Measurements from ENCODE around the gene SUPT5H. TPM values are rescaled to one million over a fixed set of nuclear protein-coding genes. Genes with fewer than 3 reads are reported as not detected.

The SUPT5H gene
- total and polyA plus RNA-seq, 2 of the 4 experiments (the other 2 are of a cell fraction): 75.3 to 116 TPM

DNA sequence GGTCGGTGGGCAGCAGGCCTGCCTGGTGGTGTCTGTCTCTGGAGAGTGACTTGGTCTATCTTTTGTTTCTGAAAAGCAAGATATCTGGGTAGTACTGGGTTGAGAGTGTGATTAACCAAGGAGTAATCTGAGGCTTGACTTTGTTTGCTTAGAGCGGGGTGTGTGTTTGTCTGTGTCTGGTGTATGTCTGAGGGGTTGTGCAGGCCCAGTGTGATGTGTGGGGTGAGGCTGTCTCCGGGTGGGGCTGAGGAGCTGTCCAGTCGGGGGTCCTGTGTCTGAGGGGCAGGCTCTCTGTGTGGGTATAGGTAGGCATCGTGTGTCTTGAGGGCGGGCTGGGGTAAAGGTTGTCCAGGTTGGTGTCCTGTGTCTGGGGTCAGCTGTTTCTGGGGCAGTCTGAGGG, 24.2 kb downstream of the SUPT5H start:
- H3K14ac ChIP-seq (replicated peaks; ENCODE audit: low read depth, low read length): no peak overlapping the region
- no peak overlapping the region for H3K18ac ChIP-seq (ENCODE audit: low read depth, low read length)
- no peaks in the 10 kb centered on the region for H3K9me3 ChIP-seq (ENCODE audit: control insufficient read depth, insufficient read depth, low read length)
- no peak for DNase-seq
- no peak overlapping the region for H2AK9ac ChIP-seq (replicated peaks; ENCODE audit: low read depth, low read length, poor library complexity)
- H2AFZ ChIP-seq (replicated peaks; ENCODE audit: low read length, poor library complexity): no peak overlapping the region
- H3K27me3 ChIP-seq (ENCODE audit: control insufficient read depth, insufficient read depth, low read length): no peaks in the 10 kb centered on the region
- WGBS, 2 experiments (ENCODE audit: extremely low coverage in 2 of 2, insufficient read length in 1 of 2): 100% methylated on average over 1 of the region's 6 CpGs; no CpG with 5 or more reads in 1 of the 2 experiments
- peaks cover 93% of the 10 kb centered on the region for H3K36me3 ChIP-seq (ENCODE audit: control insufficient read depth, insufficient read depth, low read length)
- H3K79me1 ChIP-seq (ENCODE audit: low read depth in 1 of 2, low read length in 2 of 2): peaks cover 15 to 23% of the 10 kb centered on the region in 2 experiments; a peak in 3 of 4 replicates
- CTCF ChIA-PET: no interaction called here
- H2AK5ac ChIP-seq (ENCODE audit: low read depth, low read length): no peak overlapping the region
- intact Hi-C loops (cut with micrococcal nuclease): no loop called here
- no peak overlapping the region for H3K9ac ChIP-seq (ENCODE audit: low read depth, low read length)
- TF ChIP-seq FOS (IDR thresholded peaks at IDR 0.05; ENCODE audit: low read depth, low read length) (no peak), MAFK (IDR thresholded peaks at IDR 0.05; ENCODE audit: low read depth, low read length) (no peak), CTCF (conservative IDR thresholded peaks at IDR 0.05; ENCODE audit: low read depth, low read length) (no peak), MAZ (IDR thresholded peaks at IDR 0.05; ENCODE audit: borderline replicate concordance, low read depth, low read length) (no peak), RAD21 (IDR thresholded peaks at IDR 0.05; ENCODE audit: low read length) (no peak), NFE2L2 (IDR thresholded peaks at IDR 0.05; ENCODE audit: low read depth, low read length) (no peak), RCOR1 (IDR thresholded peaks at IDR 0.05; ENCODE audit: insufficient replicate concordance, low read length) (no peak), SMC3 (IDR thresholded peaks at IDR 0.05; ENCODE audit: low read depth, low read length) (no peak), CHD1 (IDR thresholded peaks at IDR 0.05; ENCODE audit: low read depth, low read length) (no peak), ELK1 (IDR thresholded peaks at IDR 0.05; ENCODE audit: borderline replicate concordance, low read depth, low read length) (no peak), POLR2A (IDR thresholded peaks at IDR 0.05; ENCODE audit: low read depth, low read length) (no peak), CEBPB (IDR thresholded peaks at IDR 0.05; ENCODE audit: low read depth, low read length) (no peak), BHLHE40 (IDR thresholded peaks at IDR 0.05; ENCODE audit: low read depth, low read length) (no peak), MXI1 (IDR thresholded peaks at IDR 0.05; ENCODE audit: borderline replicate concordance, low read depth, low read length) (no peak), RFX5 (IDR thresholded peaks at IDR 0.05; ENCODE audit: low read depth, low read length) (no peak)
- TF ChIP-seq, protein P1, sequence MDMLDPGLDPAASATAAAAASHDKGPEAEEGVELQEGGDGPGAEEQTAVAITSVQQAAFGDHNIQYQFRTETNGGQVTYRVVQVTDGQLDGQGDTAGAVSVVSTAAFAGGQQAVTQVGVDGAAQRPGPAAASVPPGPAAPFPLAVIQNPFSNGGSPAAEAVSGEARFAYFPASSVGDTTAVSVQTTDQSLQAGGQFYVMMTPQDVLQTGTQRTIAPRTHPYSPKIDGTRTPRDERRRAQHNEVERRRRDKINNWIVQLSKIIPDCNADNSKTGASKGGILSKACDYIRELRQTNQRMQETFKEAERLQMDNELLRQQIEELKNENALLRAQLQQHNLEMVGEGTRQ (IDR thresholded peaks at IDR 0.05; ENCODE audit: low read depth, low read length): no peak
- peaks cover 2% of the 10 kb centered on the region; the same call in 1 of the 2 replicates for H3K9me1 ChIP-seq (ENCODE audit: insufficient read depth, low read length)
- no peaks in the 10 kb centered on the region for H3K4me1 ChIP-seq (ENCODE audit: control insufficient read depth, insufficient read depth, low read length)
- H4K20me1 ChIP-seq (ENCODE audit: insufficient read depth, low read length): peaks cover 22% of the 10 kb centered on the region
- no peak for ATAC-seq (ENCODE audit: low read depth)
- H2BK5ac ChIP-seq (ENCODE audit: low read depth, low read length, poor library complexity, severe bottlenecking): no peak overlapping the region
- H2BK15ac ChIP-seq (ENCODE audit: low read depth, low read length): no peak overlapping the region
- H3K4me3 ChIP-seq (ENCODE audit: insufficient read depth, low read depth, low read length): no peak overlapping the region
- dilution Hi-C loops (cut with HindIII; ENCODE audit: low sequenced_read_pairs, unreplicated experiment): no loop called here
- H3K56ac ChIP-seq (ENCODE audit: extremely low read depth, insufficient read depth, low read length): no peak overlapping the region
- H3K27ac ChIP-seq (ENCODE audit: insufficient read depth, low read length): no peak overlapping the region
- no peak overlapping the region for H4K5ac ChIP-seq (ENCODE audit: low read depth, low read length)
- no peak overlapping the region for H3K4me2 ChIP-seq (ENCODE audit: low read depth, low read length)
- BruUV-seq (replicated peaks): no TSS peak
- no peak overlapping the region for H4K8ac ChIP-seq (ENCODE audit: low read depth in 2 of 2, low read length in 2 of 2)
- H3K4ac ChIP-seq (ENCODE audit: low read depth, low read length): no peak overlapping the region
- no peak overlapping the region for H3K23ac ChIP-seq (ENCODE audit: low read depth, low read length)
- H4K91ac ChIP-seq (ENCODE audit: insufficient read depth, low read depth, low read length): no peak overlapping the region
- H2BK120ac ChIP-seq (ENCODE audit: low read depth, low read length): no peak overlapping the region
- POLR2A ChIA-PET (ENCODE audit: unreplicated experiment): no interaction called here
- in situ Hi-C loops (cut with MboI; ENCODE audit: low sequenced_read_pairs): no loop called here
- no peak overlapping the region for H2BK20ac ChIP-seq (ENCODE audit: low read depth, low read length)
